Measurements from ENCODE around the gene SERTAD1. TPM values are rescaled to one million over a fixed set of nuclear protein-coding genes. Genes with fewer than 3 reads are reported as not detected.

Gene SERTAD1
- total RNA-seq, 1 donor from 2014 or later = 14.2 TPM

GRCh38 chr19:40392894-40393517 lies 32.8 kb downstream of the SERTAD1 start:
- Histone ChIP-seq H3K27ac (no peak overlapping the region), H3K36me3 (no peaks in the 10 kb centered on the region), H3K4me3 (no peak overlapping the region), H3K27me3 (no peaks in the 10 kb centered on the region), H3K4me1 (no peaks in the 10 kb centered on the region), H3K9me3 (no peaks in the 10 kb centered on the region)
- no peak for DNase-seq (ENCODE audit: extremely low spot score in 2 of 2)
- TF ChIP-seq POLR2AphosphoS5 (IDR thresholded peaks at IDR 0.05; ENCODE audit: insufficient read depth in 1 of 2, low read depth in 1 of 2) = no peak
- no peak for TF ChIP-seq POLR2A (IDR thresholded peaks at IDR 0.05)
- no peak for TF ChIP-seq CTCF (IDR thresholded peaks at IDR 0.05)
- intact Hi-C loops (cut with DNase I) = no loop called here

GRCh38 chr19:40392123-40392522 lies 33.7 kb downstream of the SERTAD1 start:
- no peak for DNase-seq (ENCODE audit: extremely low spot score in 2 of 2)
- Histone ChIP-seq H3K27ac (no peak overlapping the region), H3K9me3 (no peaks in the 10 kb centered on the region), H3K27me3 (no peaks in the 10 kb centered on the region), H3K36me3 (no peaks in the 10 kb centered on the region), H3K4me3 (no peak overlapping the region), H3K4me1 (no peaks in the 10 kb centered on the region)
- TF ChIP-seq CTCF (IDR thresholded peaks at IDR 0.05) (no peak), POLR2A (IDR thresholded peaks at IDR 0.05) (no peak), POLR2AphosphoS5 (IDR thresholded peaks at IDR 0.05; ENCODE audit: insufficient read depth in 1 of 2, low read depth in 1 of 2) (no peak)
- intact Hi-C loops (cut with DNase I) = no loop called here

- no peak for DNase-seq (ENCODE audit: extremely low spot score in 2 of 2)
- Histone ChIP-seq H3K27me3 (no peaks in the 10 kb centered on the region), H3K9me3 (no peaks in the 10 kb centered on the region), H3K36me3 (no peaks in the 10 kb centered on the region), H3K27ac (no peak within 1 kb of the TSS), H3K4me3 (no peak within 1 kb of the TSS), H3K4me1 (no peaks in the 10 kb centered on the region)
- intact Hi-C loops (cut with DNase I) = no loop called here
- TF ChIP-seq POLR2AphosphoS5 (IDR thresholded peaks at IDR 0.05; ENCODE audit: insufficient read depth in 1 of 2, low read depth in 1 of 2) = no peak
- no peak for TF ChIP-seq POLR2A (IDR thresholded peaks at IDR 0.05)
- no peak for TF ChIP-seq CTCF (IDR thresholded peaks at IDR 0.05)
Measured at GRCh38 chr19:40390084-40390742, 35.6 kb downstream of the SERTAD1 start, which contains the start of gene HIPK4. Gene HIPK4 (minus strand): TSS chr19:40390181. CDS start chr19:40389902, 279 bp downstream.

- no peaks in the 10 kb centered on the region for H3K36me3 ChIP-seq
- no peak overlapping the region for H3K4me3 ChIP-seq
- H3K4me1 ChIP-seq = no peaks in the 10 kb centered on the region
- H3K27me3 ChIP-seq = no peaks in the 10 kb centered on the region
- DNase-seq (ENCODE audit: extremely low spot score in 2 of 2) = no peak
- H3K27ac ChIP-seq = no peak overlapping the region
- intact Hi-C loops (cut with DNase I) = no loop called here
- TF ChIP-seq POLR2AphosphoS5 (IDR thresholded peaks at IDR 0.05; ENCODE audit: insufficient read depth in 1 of 2, low read depth in 1 of 2) (no peak), CTCF (IDR thresholded peaks at IDR 0.05) (no peak), POLR2A (IDR thresholded peaks at IDR 0.05) (no peak)
- H3K9me3 ChIP-seq = no peaks in the 10 kb centered on the region
Measured at GRCh38 chr19:40389404-40390083, 36.2 kb downstream of the SERTAD1 start.

Measured in vagina (tissue), 2 donors.